B cell (primary cell): ENCODE measurements around the gene CCDC194. TPM values are rescaled to one million over a fixed set of nuclear protein-coding genes. Genes with fewer than 3 reads are reported as not detected.

Source experiments
- ATAC-seq: fragments of 200-7000 bp; cut with Tn5 transposase; one replicate; pipeline ENCODE4 v1.10.0; 2021; ENCODE audit warnings: low read depth, mild to moderate bottlenecking, moderate number of reproducible peaks, moderate library complexity
- CTCF ChIA-PET: fragments of 350-600 bp; sonication (Branson Sonifier 250); formaldehyde crosslinking; loops from one replicate; lab custom pipeline; 2021; ENCODE audit warnings: antibody characterized with exemption, inconsistent platforms; lab: Charles Lee
- POLR2A ChIA-PET: fragments of 350-600 bp; sonication (Branson Sonifier 250); formaldehyde crosslinking; loops from one replicate; lab custom pipeline; 2021; ENCODE audit warnings: antibody characterized with exemption; lab: Charles Lee
- DNase-seq: peaks from one replicate; pipeline ENCODE4 v3.0.0; 2013
- H2AFZ ChIP-seq: 2 replicates; pipeline ENCODE4 v1.6.1; 2012; ENCODE audit warnings: mild to moderate bottlenecking, low read depth, low read length; ENCODE audit not compliant: insufficient read depth, poor library complexity, severe bottlenecking
- H3K27ac ChIP-seq, 2 donors: 1 replicate in 1 of 2; 2 replicates in 1 of 2; pipeline ENCODE4 v1.5.1; 2012 to 2013; ENCODE audit warnings: low read length in 2 of 2, mild to moderate bottlenecking in 2 of 2, moderate library complexity in 1 of 2
- H3K27me3 ChIP-seq, 4 experiments: fragments of 200-600 bp in 1 of 4; sonication (generic) in 1 of 4; replicated peaks in 1 of 4; 1 replicate in 2 of 4; 2 replicates in 2 of 4; pipeline versions ENCODE4 v1.6.1 to v1.7.0; 2013 to 2016; ENCODE audit warnings: low read length in 3 of 4, mild to moderate bottlenecking in 2 of 4, mixed read lengths in 1 of 4, moderate library complexity in 1 of 4; ENCODE audit not compliant: insufficient read depth in 4 of 4, control insufficient read depth in 3 of 4; ENCODE audit errors: control extremely low read depth in 1 of 4
- H3K36me3 ChIP-seq, 2 experiments: replicated peaks in 1 of 2; 1 replicate in 1 of 2; 2 replicates in 1 of 2; pipeline versions ENCODE4 v1.6.1 to v1.7.1; 2013; ENCODE audit warnings: low read length in 1 of 2; ENCODE audit not compliant: insufficient read depth in 2 of 2, control insufficient read depth in 1 of 2; ENCODE audit errors: control extremely low read depth in 1 of 2, extremely low read depth in 1 of 2
- H3K4me1 ChIP-seq, 2 donors: fragments of 200-600 bp in 1 of 2; sonication (generic) in 1 of 2; 1 replicate in 1 of 2; 2 replicates in 1 of 2; pipeline versions ENCODE4 v1.5.1 to v1.6.1; 2013 to 2017; ENCODE audit warnings: low read length in 2 of 2; ENCODE audit not compliant: control insufficient read depth in 2 of 2, insufficient read depth in 2 of 2
- H3K4me2 ChIP-seq: replicated peaks from 2 replicates; pipeline ENCODE3; 2012; ENCODE audit warnings: mild to moderate bottlenecking, low read depth, low read length; ENCODE audit not compliant: poor library complexity, severe bottlenecking
- H3K4me3 ChIP-seq, 5 experiments: fragments of 200-600 bp in 1 of 5; sonication (generic) in 1 of 5; 1 replicate in 3 of 5; 2 replicates in 2 of 5; pipeline versions ENCODE4 v1.5.1 to v1.7.0; 2011 to 2016; ENCODE audit warnings: low read length in 4 of 5, mild to moderate bottlenecking in 4 of 5, low read depth in 2 of 5, control low read depth in 1 of 5, moderate library complexity in 1 of 5; ENCODE audit not compliant: insufficient read depth in 1 of 5; ENCODE audit errors: control extremely low read depth in 1 of 5, extremely low read depth in 1 of 5
- H3K79me2 ChIP-seq: fragments of 200-600 bp; sonication (generic); one replicate; pipeline ENCODE4 v1.6.0; 2016; ENCODE audit warnings: low read length; ENCODE audit not compliant: control insufficient read depth, insufficient read depth
- H3K9ac ChIP-seq: fragments of 200-600 bp; sonication (generic); 2 replicates; pipeline ENCODE4 v1.6.1; 2017; ENCODE audit warnings: mild to moderate bottlenecking, low read length, moderate library complexity
- H3K9me3 ChIP-seq, 3 donors: one replicate each; pipeline versions ENCODE4 v1.6.1 to v1.7.1; 2013; ENCODE audit warnings: low read length in 2 of 3; ENCODE audit not compliant: control insufficient read depth in 2 of 3, insufficient read depth in 1 of 3; ENCODE audit errors: control extremely low read depth in 1 of 3
- H4K20me1 ChIP-seq: 2 replicates; pipeline ENCODE4 v1.6.0; 2012; ENCODE audit warnings: mild to moderate bottlenecking, low read length; ENCODE audit not compliant: insufficient read depth, control insufficient read depth, poor library complexity, severe bottlenecking
- H3K27ac Mint-ChIP-seq: one replicate; pipeline ENCODE4 v1.8.0; 2021; ENCODE audit warnings: mixed read lengths
- H3K27me3 Mint-ChIP-seq: one replicate; pipeline ENCODE4 v1.8.0; 2021; ENCODE audit warnings: mixed read lengths
- H3K4me1 Mint-ChIP-seq: one replicate; pipeline ENCODE4 v1.8.0; 2021; ENCODE audit warnings: mixed read lengths
- H3K4me3 Mint-ChIP-seq: one replicate; pipeline ENCODE4 v1.8.0; 2021; ENCODE audit warnings: mixed read lengths
- H3K9me3 Mint-ChIP-seq: one replicate; pipeline ENCODE4 v1.8.0; 2022; ENCODE audit warnings: mixed read lengths; ENCODE audit not compliant: insufficient read depth
- CTCF ChIP-seq: fragments of 200-600 bp; IDR thresholded peaks from one replicate; pipeline ENCODE4 v1.8.0; 2022; ENCODE audit warnings: antibody characterized with exemption, mild to moderate bottlenecking
- EZH2 ChIP-seq: IDR thresholded peaks from 2 replicates; pipeline ENCODE4 v1.6.1; 2012; ENCODE audit warnings: borderline replicate concordance, low read depth, mild to moderate bottlenecking, moderate library complexity, low read length; ENCODE audit not compliant: insufficient read depth, poor library complexity, severe bottlenecking
- WGBS: methylation state at CpG from one replicate; pipeline ENCODE4 v1.1.5; 2013; ENCODE audit warnings: missing lambda C conversion rate; ENCODE audit not compliant: insufficient coverage; 5-methylcytosine and 5-hydroxymethylcytosine counted together
- intact Hi-C: fragments of 100-400 bp; cut with micrococcal nuclease; formaldehyde crosslinking; loops from one replicate; pipeline ENCODE4 v1.10.0; 2022
- polyA plus RNA-seq: library from polyadenylated mRNA; depleted of rRNA; stranded (reverse); fragments of >200 nt; gene quantifications from 2 replicates; pipeline ENCODE4 v1.2.3, GENCODE V29; 2012
- total RNA-seq, 2 donors: library from RNA; stranded (reverse); fragments of 120-200 nt in 1 of 2; gene quantifications; 1 replicate in 1 of 2; 2 replicates in 1 of 2; pipeline versions ENCODE4 v1.2.3 to v1.2.4, GENCODE V29; 2013 to 2022

The CCDC194 gene
- total and polyA plus RNA-seq, 2 donors (not counting 1 experiment from before 2014, with no cell fraction given): 1.4 to 3.4 TPM

DNA sequence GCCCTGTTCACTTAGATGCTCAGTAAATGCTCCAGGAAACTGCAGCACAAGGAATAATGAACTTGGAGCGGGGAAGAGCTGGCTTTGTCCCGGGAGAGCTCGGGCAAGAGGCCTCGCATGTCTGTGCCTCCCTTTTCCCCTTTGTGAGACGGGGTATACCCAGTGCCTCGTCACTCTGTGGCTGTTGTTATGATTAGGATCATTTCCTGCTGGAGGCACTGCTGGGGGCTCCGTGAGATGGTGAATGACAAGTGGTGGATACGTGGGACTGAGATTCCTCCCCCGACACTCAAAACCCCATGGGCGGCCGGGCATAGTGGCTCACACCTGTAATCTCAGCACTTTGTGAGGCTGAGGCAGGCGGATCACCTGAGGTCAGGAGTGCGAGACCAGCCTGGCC lies 15.7 kb downstream of the CCDC194 start:
- H3K36me3 ChIP-seq: no peaks in the 10 kb centered on the region
- peaks cover 0 to 29% (median 5%) of the 10 kb centered on the region in 4 experiments for H3K27me3 ChIP-seq
- H2AFZ ChIP-seq: no peak overlapping the region
- no peak overlapping the region for H3K27ac ChIP-seq
- H3K9ac ChIP-seq: no peak overlapping the region
- TF ChIP-seq CTCF: no peak
- TF ChIP-seq EZH2: no peak
- ChIA-PET POLR2A (no interaction called here), CTCF (interaction anchor here (4.6 kb wide), 1 partner anchor 8 kb away, joined by 23 read pairs; no protein-coding TSS in a partner anchor)
- no peak for ATAC-seq
- peaks cover 15% of the 10 kb centered on the region for H3K27me3 Mint-ChIP-seq
- H3K9me3 Mint-ChIP-seq: no peaks in the 10 kb centered on the region
- no peak for DNase-seq
- no peak overlapping the region for H3K4me3 ChIP-seq
- H3K4me3 Mint-ChIP-seq: no peak overlapping the region
- no peaks in the 10 kb centered on the region for H4K20me1 ChIP-seq
- H3K4me2 ChIP-seq: no peak overlapping the region
- peaks cover 26 to 37% of the 10 kb centered on the region in 2 donors for H3K4me1 ChIP-seq
- peaks cover 22% of the 10 kb centered on the region for H3K4me1 Mint-ChIP-seq
- no peaks in the 10 kb centered on the region for H3K79me2 ChIP-seq
- intact Hi-C loops: no loop called here
- H3K9me3 ChIP-seq: peaks cover 0 to 14% (median 4%) of the 10 kb centered on the region in 3 donors
- no peak overlapping the region for H3K27ac Mint-ChIP-seq
- 34% methylated on average over 6 of the region's 13 CpGs for WGBS

DNA sequence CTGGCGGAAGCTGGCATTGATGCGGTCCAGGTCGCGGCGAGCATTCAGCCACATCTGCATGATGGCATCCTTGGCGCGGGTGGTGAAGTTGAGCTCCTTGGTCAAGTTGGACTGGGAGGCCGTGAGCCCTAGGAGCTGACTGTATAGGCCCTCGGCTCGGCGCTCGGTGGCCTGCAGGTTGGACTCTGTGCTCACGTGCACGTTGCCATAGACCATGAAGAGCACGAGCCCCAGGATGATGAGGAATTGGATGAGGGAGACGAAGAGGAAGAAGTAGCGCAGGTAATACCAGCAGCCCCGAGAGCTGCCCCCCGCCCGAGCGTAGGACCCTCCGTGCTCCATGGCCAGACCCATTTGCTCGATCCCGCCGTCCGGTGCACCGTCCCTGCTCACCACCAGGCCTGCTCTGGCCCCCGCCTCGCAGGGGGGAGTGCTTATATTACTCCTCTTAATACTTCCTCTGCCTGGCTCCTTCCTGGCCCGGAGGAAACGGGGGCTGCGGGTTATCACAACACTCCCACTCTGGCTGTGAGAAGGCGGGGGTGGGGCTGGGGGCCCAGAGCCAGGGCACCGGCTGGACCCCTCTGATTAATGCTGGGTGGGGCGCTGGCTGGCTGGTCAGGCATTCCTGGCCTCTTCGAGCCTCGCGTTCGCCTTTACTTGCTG lies 16.9 kb downstream of the CCDC194 start, which contains the start of gene PLVAP:
Gene PLVAP (minus strand): TSS at position 408 of the 666 bp plus-strand sequence. CDS start 54 bp downstream, at position 354.
- ChIA-PET POLR2A (interaction anchor here (0.6 kb wide), 1 partner anchor 916 kb away, joined by 7 read pairs; no protein-coding TSS in a partner anchor), CTCF (interaction anchor here (0.8 to 4.6 kb wide), 3 partner anchors 9 to 18 kb away, joined by 3 to 23 read pairs (median 3); no protein-coding TSS in a partner anchor)
- H3K27me3 ChIP-seq: peaks cover 0 to 33% (median 5%) of the 10 kb centered on the region in 4 experiments
- H3K36me3 ChIP-seq: no peaks in the 10 kb centered on the region
- intact Hi-C loops: no loop called here
- H3K27ac ChIP-seq: no peak within 1 kb of the TSS
- Mint-ChIP-seq H3K27ac (no peak within 1 kb of the TSS), H3K27me3 (peaks cover 19% of the 10 kb centered on the region), H3K4me1 (peaks cover 19% of the 10 kb centered on the region), H3K4me3 (no peak within 1 kb of the TSS), H3K9me3 (no peaks in the 10 kb centered on the region)
- no peak for TF ChIP-seq EZH2
- H3K9me3 ChIP-seq: peaks cover 0 to 14% (median 4%) of the 10 kb centered on the region in 3 donors
- H3K4me2 ChIP-seq: peak within 1 kb of the TSS; percentile 35
- no peak within 1 kb of the TSS for H3K9ac ChIP-seq
- H3K4me1 ChIP-seq: peaks cover 15 to 27% of the 10 kb centered on the region in 2 donors
- DNase-seq (no peak), ATAC-seq (no peak)
- no peak within 1 kb of the TSS for H2AFZ ChIP-seq
- WGBS: 50% methylated on average over 34 of the region's 39 CpGs
- H4K20me1 ChIP-seq: no peaks in the 10 kb centered on the region
- H3K79me2 ChIP-seq: no peaks in the 10 kb centered on the region
- H3K4me3 ChIP-seq: no peak within 1 kb of the TSS
